HG03558 (cell line): ENCODE data around the gene SOAT2.
"Not testable (repeated sequence)": the region's sequence is repeated elsewhere in the genome, so short reads cannot be mapped to it uniquely, and the experiment has no call there.

ENCODE experiments used
- ATAC-seq: cut with Tn5 transposase; IDR thresholded peaks from one replicate; pipeline ENCODE4 v1.9.1; 2021; ENCODE audit warnings: moderate number of reproducible peaks; ENCODE audit not compliant: unreplicated experiment; ENCODE audit errors: extremely low read depth

Gene SOAT2

GRCh38 chr12:53101931-53102781, 1.1 kb upstream of the SOAT2 start:
- ATAC-seq: no peak

- no peak for ATAC-seq
Measured at GRCh38 chr12:53103860-53104305, 597 bp downstream of the SOAT2 start.

- ATAC-seq: no peak
Measured at GRCh38 chr12:53105256-53105655, 2.0 kb downstream of the SOAT2 start.

GRCh38 chr12:53105712-53106439, 2.6 kb downstream of the SOAT2 start:
- ATAC-seq: no peak

- ATAC-seq: no peak
Measured at GRCh38 chr12:53107122-53107521, 3.8 kb downstream of the SOAT2 start.

- not testable (repeated sequence) for ATAC-seq
Measured at GRCh38 chr12:53112431-53112830, 9.1 kb downstream of the SOAT2 start.

GRCh38 chr12:53113136-53113705, 9.9 kb downstream of the SOAT2 start:
- ATAC-seq: no peak

GRCh38 chr12:53113951-53114350, 10.7 kb downstream of the SOAT2 start:
- no peak for ATAC-seq

GRCh38 chr12:53115112-53115890, 12.0 kb downstream of the SOAT2 start:
- no peak for ATAC-seq

GRCh38 chr12:53115891-53116648, 12.8 kb downstream of the SOAT2 start:
- no peak for ATAC-seq

GRCh38 chr12:53118751-53119300, 15.5 kb downstream of the SOAT2 start:
- no peak for ATAC-seq

- ATAC-seq: no peak
Measured at GRCh38 chr12:53120685-53121525, 17.6 kb downstream of the SOAT2 start.

GRCh38 chr12:53122961-53123468, 19.7 kb downstream of the SOAT2 start:
- ATAC-seq: no peak

GRCh38 chr12:53123578-53124351, 20.5 kb downstream of the SOAT2 start:
- no peak for ATAC-seq

- ATAC-seq: no peak
Measured at GRCh38 chr12:53124352-53124723, 21.1 kb downstream of the SOAT2 start.

- no peak for ATAC-seq
Measured at GRCh38 chr12:53127169-53127568, 23.9 kb downstream of the SOAT2 start.

- no peak for ATAC-seq
Measured at GRCh38 chr12:53128780-53129569, 25.7 kb downstream of the SOAT2 start.
